Lung (tissue), 12 donors: Measurements from ENCODE around the gene PSMA2. TPM values are rescaled to one million over a fixed set of nuclear protein-coding genes. Genes with fewer than 3 reads are reported as not detected.

Source experiments
- ATAC-seq: fragments of 200-7000 bp; cut with Tn5 transposase; one replicate; pipeline ENCODE4 v1.9.1; 2020; ENCODE audit warnings: moderate number of reproducible peaks; ENCODE audit not compliant: insufficient read depth, low FRiP score
- DNase-seq, 3 donors: peaks; one replicate each; pipeline ENCODE4 v3.0.0-alpha.2; 2013 to 2017
- H3K27ac ChIP-seq, 2 donors: one replicate each; pipeline ENCODE4 v1.5.1; 2013; ENCODE audit warnings: mild to moderate bottlenecking in 2 of 2, moderate library complexity in 2 of 2, control low read depth in 1 of 2, inconsistent platforms in 1 of 2, low read depth in 1 of 2, low read length in 1 of 2
- H3K27me3 ChIP-seq, 3 donors: one replicate each; pipeline ENCODE4 v1.5.1; 2013; ENCODE audit warnings: low read length in 2 of 3; ENCODE audit not compliant: control insufficient read depth in 3 of 3, insufficient read depth in 3 of 3
- H3K36me3 ChIP-seq, 4 donors: one replicate each; pipeline ENCODE4 v1.5.1; 2013; ENCODE audit warnings: low read length in 4 of 4, mild to moderate bottlenecking in 1 of 4, moderate library complexity in 1 of 4; ENCODE audit not compliant: control insufficient read depth in 4 of 4, insufficient read depth in 4 of 4
- H3K4me1 ChIP-seq, 5 donors: one replicate each; pipeline ENCODE4 v1.5.1; 2013; ENCODE audit warnings: low read length in 5 of 5, mild to moderate bottlenecking in 2 of 5, moderate library complexity in 1 of 5; ENCODE audit not compliant: control insufficient read depth in 5 of 5, insufficient read depth in 5 of 5
- H3K4me3 ChIP-seq: one replicate; pipeline ENCODE4 v1.5.1; 2013; ENCODE audit warnings: mild to moderate bottlenecking, control low read depth, moderate library complexity
- H3K9ac ChIP-seq, 2 donors: one replicate each; pipeline ENCODE4 v1.5.1; 2013; ENCODE audit warnings: low read length in 2 of 2, control low read depth in 1 of 2; ENCODE audit not compliant: insufficient read depth in 1 of 2
- H3K9me3 ChIP-seq, 4 donors: one replicate each; pipeline ENCODE4 v1.5.1; 2013; ENCODE audit warnings: low read length in 3 of 4, mild to moderate bottlenecking in 1 of 4, moderate library complexity in 1 of 4; ENCODE audit not compliant: control insufficient read depth in 4 of 4, insufficient read depth in 3 of 4
- CTCF ChIP-seq: IDR thresholded peaks from 2 replicates; pipeline ENCODE4 v1.5.1; 2012; ENCODE audit warnings: mild to moderate bottlenecking; ENCODE audit errors: control extremely low read depth, extremely low read depth
- WGBS, 2 donors: extraction: QIAGEN DNeasy Blood & Tissue Kit; methylation state at CpG; one replicate each; pipeline ENCODE4 v1.1.7; 2013; 5-methylcytosine and 5-hydroxymethylcytosine counted together
- polyA plus RNA-seq, 2 donors: library from polyadenylated mRNA; stranded (reverse); fragments of 200-250 nt; gene quantifications; one replicate each; pipeline ENCODE4 v1.2.1, GENCODE V29; 2013
- total RNA-seq, 2 donors: library from RNA; depleted of rRNA in 1 of 2; stranded (reverse); fragments of >200 nt in 1 of 2; gene quantifications; one replicate each; pipeline ENCODE4 v1.2.1, GENCODE V29; 2014 to 2021
- donor health status: control.
- donor health status: control.
- donor health status: Bipolar disorder and iron deficiency.
- donor health status: healthy.
- donor health status: DM: yes; HTN: yes; CAD: no.

Gene PSMA2
- total and polyA plus RNA-seq, 4 donors = 41.0 to 125 (median 97.8) TPM

- DNase-seq (no peak), ATAC-seq (no peak)
- no peaks in the 10 kb centered on the region for H3K36me3 ChIP-seq
- 69 to 82% methylated on average over 1 of the region's 1 CpG for WGBS, 2 donors
- no peaks in the 10 kb centered on the region for H3K27me3 ChIP-seq
- no peak overlapping the region for H3K9ac ChIP-seq
- TF ChIP-seq CTCF = no peak
- H3K4me1 ChIP-seq = peaks cover 0 to 3% (median 0%) of the 10 kb centered on the region in 5 donors
- H3K27ac ChIP-seq = no peak overlapping the region
- peaks cover 0 to 4% (median 1%) of the 10 kb centered on the region in 4 donors for H3K9me3 ChIP-seq
- H3K4me3 ChIP-seq = no peak overlapping the region
Observed at GRCh38 chr7:42868480-42868879, 63.5 kb downstream of the PSMA2 start.

Other genes with a start within 250 kb of the PSMA2 start
- 10 to 100 TPM in 1 of 2 donors, 1 to 10 TPM in 1; 5.6 to 10.2 TPM for gene C7orf25, start 20.1 kb downstream of the PSMA2 start, total RNA-seq
- 1 to 10 TPM; 5.6 to 6.8 TPM for gene C7orf25, start 20.1 kb downstream of the PSMA2 start, polyA plus RNA-seq
- gene MRPL32, start 202 bp upstream of the PSMA2 start, total RNA-seq = 10 to 100 TPM; 34.4 to 54.4 TPM
- gene MRPL32, start 202 bp upstream of the PSMA2 start, polyA plus RNA-seq = 100 to 1,000 TPM in 1 of 2 donors, 10 to 100 TPM in 1; 62.8 to 111 TPM
- under 1 TPM; 0.11 to 0.21 TPM for gene HECW1, start 180.5 kb upstream of the PSMA2 start, total RNA-seq
- gene HECW1, start 180.5 kb upstream of the PSMA2 start, polyA plus RNA-seq = under 1 TPM; 0.05 to 0.14 TPM